Fibroblast of villous mesenchyme (primary cell): Measurements from ENCODE around the gene TXNDC11. TPM values are rescaled to one million over a fixed set of nuclear protein-coding genes. Genes with fewer than 3 reads are reported as not detected.

ENCODE experiments used
- DNase-seq: peaks from one replicate; pipeline ENCODE4 v3.0.0-alpha.2; 2010; ENCODE audit warnings: low read depth
- H3K4me3 ChIP-seq: 2 replicates; pipeline ENCODE4 v1.5.1; 2011; ENCODE audit warnings: low read depth, mild to moderate bottlenecking, low read length
- total RNA-seq: library from RNA; depleted of rRNA; stranded (reverse); fragments of >200 nt; gene quantifications from 2 replicates; pipeline ENCODE4 v1.2.3, GENCODE V29; 2012
- TF ChIP-seq, protein P1 (sequence below): IDR thresholded peaks from 2 replicates; pipeline ENCODE4 v1.5.1; 2012; ENCODE audit warnings: low read depth, mild to moderate bottlenecking, low read length; ENCODE audit not compliant: insufficient read depth

Gene TXNDC11
- total RNA-seq, 1 donor = 30.2 TPM

DNA sequence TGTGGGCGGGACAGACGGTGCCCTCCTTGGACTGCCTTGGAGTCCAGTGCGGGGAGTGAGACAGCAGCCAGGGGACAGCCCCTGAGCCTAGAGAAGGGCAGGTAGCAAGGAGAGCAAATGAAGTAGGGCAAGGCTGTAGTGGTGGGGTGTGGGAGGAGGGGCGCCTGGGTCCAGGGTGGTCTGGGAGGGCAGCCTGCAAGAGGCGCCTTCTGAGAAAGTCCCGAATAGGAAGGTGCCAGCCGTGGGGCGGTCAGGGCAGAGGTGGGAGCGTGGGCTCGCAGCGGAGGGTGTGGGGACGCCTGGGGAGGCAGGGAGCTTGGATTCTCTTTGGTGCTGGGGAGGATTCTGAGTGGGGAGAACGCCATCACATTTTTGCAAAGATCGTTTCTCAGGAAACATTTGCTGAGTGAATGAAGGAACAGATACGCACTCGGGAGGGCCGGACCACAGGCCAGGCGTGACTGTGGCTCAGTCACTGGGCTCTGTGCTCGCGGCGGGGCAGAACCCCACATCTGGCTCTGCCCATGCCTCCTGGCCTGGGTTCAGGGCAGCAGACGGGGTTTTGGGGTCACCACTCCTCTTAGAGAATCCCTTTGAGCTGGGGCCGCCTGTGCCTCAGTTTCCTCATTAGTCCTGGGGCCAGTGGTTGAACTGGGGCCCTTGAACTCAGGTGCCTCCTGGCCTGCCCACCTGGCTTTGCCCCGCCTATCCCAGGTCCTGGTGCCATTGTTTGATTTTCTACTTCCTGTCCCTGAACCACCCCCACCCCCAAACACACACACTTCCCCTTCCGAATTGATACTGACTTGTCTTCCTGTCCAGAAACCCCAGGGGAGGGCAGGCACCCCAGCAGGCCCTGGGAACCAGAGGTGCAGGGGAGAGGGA, 70.2 kb downstream of the TXNDC11 start:
- no peak overlapping the region for H3K4me3 ChIP-seq
- TF ChIP-seq, protein P1, sequence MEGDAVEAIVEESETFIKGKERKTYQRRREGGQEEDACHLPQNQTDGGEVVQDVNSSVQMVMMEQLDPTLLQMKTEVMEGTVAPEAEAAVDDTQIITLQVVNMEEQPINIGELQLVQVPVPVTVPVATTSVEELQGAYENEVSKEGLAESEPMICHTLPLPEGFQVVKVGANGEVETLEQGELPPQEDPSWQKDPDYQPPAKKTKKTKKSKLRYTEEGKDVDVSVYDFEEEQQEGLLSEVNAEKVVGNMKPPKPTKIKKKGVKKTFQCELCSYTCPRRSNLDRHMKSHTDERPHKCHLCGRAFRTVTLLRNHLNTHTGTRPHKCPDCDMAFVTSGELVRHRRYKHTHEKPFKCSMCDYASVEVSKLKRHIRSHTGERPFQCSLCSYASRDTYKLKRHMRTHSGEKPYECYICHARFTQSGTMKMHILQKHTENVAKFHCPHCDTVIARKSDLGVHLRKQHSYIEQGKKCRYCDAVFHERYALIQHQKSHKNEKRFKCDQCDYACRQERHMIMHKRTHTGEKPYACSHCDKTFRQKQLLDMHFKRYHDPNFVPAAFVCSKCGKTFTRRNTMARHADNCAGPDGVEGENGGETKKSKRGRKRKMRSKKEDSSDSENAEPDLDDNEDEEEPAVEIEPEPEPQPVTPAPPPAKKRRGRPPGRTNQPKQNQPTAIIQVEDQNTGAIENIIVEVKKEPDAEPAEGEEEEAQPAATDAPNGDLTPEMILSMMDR = no peak
- no peak for DNase-seq

DNA sequence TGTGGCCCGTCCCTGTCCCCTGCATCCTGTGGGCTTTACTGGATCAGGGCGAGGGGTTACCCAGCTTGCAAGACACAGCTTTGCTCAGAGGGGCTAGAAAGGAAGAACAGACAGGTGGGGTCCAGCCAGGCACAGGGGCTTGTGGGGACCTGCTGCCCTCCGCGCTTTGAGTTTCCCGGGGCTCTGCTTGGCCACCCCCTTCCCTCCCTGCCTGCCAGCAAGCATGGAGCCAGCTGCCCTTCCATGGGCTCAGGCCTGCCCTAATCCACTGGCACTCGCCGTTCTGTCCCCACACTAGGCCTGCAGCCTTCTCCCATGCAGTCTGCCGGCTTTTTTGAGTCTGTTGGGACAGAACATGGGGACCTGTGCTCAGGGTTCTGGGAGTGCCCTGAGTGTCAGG, 71.0 kb downstream of the TXNDC11 start:
- H3K4me3 ChIP-seq = no peak overlapping the region
- DNase-seq = no peak
- TF ChIP-seq, protein P1 = no peak

DNA sequence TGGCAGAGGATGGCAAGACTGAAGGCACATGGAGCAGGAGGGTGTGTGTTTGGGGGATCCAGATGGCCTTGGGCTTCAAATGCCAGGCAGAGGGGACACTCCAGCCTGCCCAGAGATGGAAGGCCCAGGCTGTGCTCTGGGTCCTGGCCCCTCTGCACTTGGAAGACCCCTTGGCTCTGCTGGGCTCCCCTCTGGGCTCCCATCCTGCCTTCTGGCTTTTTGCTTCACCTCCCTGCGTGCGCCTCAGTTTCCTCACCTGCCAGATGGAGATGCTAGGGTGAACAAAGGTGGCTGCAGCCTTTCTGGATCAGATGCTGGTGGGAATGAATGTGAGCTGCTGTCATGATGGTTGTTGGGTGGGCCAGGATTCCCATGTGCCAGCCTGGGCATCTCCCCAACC, 71.4 kb downstream of the TXNDC11 start:
- no peak overlapping the region for H3K4me3 ChIP-seq
- TF ChIP-seq, protein P1 = no peak
- no peak for DNase-seq

DNA sequence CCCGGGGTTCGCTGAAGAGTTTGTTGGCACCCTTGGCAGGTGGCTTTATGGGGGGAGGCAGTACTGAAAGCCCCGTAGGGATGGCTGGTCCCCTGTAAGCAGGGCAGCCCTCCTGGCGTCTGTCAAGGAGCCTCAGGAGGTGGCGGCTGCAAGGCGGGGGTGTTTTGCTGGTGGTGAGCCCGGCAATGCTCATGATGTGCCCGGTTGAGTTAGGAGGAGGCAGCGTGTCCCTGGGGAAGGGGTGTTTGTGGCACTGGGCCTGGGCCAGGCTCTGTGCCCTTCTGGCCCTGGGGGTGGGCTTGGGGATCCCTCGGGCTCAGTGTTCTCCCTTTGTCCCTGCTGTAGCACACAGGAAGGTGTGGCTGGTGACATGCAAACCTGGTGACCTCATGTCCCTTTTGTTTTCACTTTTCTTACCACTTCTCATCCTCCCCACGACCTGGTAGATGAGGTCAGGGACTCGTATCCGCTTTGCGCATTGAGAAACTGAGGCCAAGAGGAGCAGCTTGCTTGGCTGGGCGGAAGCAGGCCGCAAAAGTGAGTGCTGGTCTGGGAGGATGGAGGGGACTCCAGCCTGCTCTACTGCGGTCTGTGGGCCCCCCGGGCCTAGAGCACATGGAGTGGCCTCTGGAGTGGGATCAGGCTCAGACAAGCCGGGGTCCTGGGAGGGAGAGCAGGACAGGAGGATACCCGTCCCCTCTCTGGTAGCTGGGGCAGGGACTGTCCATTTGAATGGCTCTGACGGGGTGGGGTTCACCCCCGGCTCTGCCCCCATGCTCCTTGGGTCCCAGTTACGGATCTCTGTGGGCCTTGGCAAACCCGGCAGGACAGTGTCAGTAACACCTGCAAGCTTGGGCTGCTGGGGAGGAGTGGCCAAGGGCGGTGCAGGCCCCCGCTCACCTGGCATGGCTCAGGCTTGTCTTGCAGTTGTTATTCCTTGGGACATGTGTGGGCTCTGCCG, 72.2 kb downstream of the TXNDC11 start:
- H3K4me3 ChIP-seq = peak overlapping the region; percentile 77
- DNase-seq = no peak
- TF ChIP-seq, protein P1 = no peak

DNA sequence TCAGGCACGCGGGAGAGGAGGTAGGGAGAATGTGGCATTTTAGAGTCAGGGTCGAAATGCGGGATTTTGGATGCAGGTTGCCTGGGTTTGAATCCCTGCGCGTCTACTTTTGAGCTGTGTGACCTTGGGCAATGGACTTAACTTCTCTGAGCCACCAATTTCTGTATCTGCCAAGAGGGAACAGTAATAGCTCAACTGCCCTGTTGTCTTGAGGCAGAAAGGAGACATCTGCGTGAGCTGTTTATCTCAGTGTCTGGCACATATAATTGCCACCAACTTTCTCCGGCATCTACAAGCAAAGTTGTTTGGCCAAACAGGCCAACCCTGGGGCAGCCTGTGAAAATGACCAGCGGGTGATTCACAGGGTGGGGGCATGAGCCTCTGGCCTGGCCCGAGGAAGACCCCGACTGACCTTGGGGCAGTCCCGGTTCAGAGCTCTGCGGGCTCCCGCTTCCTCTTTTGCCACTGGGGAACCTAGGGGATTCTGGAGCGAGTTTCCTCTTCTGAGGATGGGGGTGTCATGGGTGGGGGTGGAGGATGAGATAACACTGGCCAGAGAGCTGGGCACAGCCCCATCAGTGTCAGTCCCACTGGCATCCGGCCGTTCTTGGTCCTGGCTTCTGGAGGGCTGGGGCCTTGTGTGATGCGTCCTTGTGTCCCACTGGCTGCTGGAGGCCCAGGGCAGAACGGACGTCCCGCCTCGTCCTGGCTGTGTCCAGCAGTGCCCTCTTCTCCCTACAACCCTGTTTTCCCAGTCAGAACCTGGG, 73.1 kb downstream of the TXNDC11 start:
- TF ChIP-seq, protein P1 = no peak

More for the DNA sequence above, 73.1 kb downstream of the TXNDC11 start:
- DNase-seq = no peak
- H3K4me3 ChIP-seq = peak overlapping the region; percentile 77
